ENCODE measurements around the gene R3HDM2.

- TF ChIP-seq CTCF (IDR thresholded peaks at IDR 0.05) (no peak), POLR2AphosphoS5 (IDR thresholded peaks at IDR 0.05) (peak in 1 of 3 donors; percentile 11)
Observed at GRCh38 chr12:57452181-57452936, 21.5 kb upstream of the R3HDM2 start.

Measured in transverse colon (tissue), 4 donors.